Measurements from ENCODE around the gene TMEM165.
"Not testable (repeated sequence)": the region's sequence is repeated elsewhere in the genome, so short reads cannot be mapped to it uniquely, and the experiment has no call there.

The TMEM165 gene

GRCh38 chr4:55395529-55396307, at the start of gene TMEM165:
Gene TMEM165, plus strand, starts transcription at chr4:55395957. Its CDS starts 233 bp downstream, at chr4:55396190.
- DNase-seq = peak; percentile 40

- DNase-seq = no peak
Observed at GRCh38 chr4:55345980-55346850, 49.5 kb upstream of the TMEM165 start, which contains the start of gene SRD5A3. Gene SRD5A3, plus strand, starts transcription at chr4:55346242. Its CDS starts 95 bp downstream, at chr4:55346337.

- DNase-seq = no peak
Observed at GRCh38 chr4:55346851-55347255, 48.9 kb upstream of the TMEM165 start.

GRCh38 chr4:55347610-55348228, 48.0 kb upstream of the TMEM165 start:
- DNase-seq = no peak

- DNase-seq = no peak
Observed at GRCh38 chr4:55348466-55348865, 47.3 kb upstream of the TMEM165 start.

GRCh38 chr4:55350870-55351269, 44.9 kb upstream of the TMEM165 start:
- DNase-seq = not testable (repeated sequence)

GRCh38 chr4:55351824-55352223, 43.9 kb upstream of the TMEM165 start:
- no peak for DNase-seq

- DNase-seq = no peak
Observed at GRCh38 chr4:55352726-55353125, 43.0 kb upstream of the TMEM165 start.

- DNase-seq = not testable (repeated sequence)
Observed at GRCh38 chr4:55353228-55353747, 42.5 kb upstream of the TMEM165 start.

- DNase-seq = no peak
Observed at GRCh38 chr4:55354648-55355047, 41.1 kb upstream of the TMEM165 start.

- no peak for DNase-seq
Observed at GRCh38 chr4:55355555-55355954, 40.2 kb upstream of the TMEM165 start.

- no peak for DNase-seq
Observed at GRCh38 chr4:55356991-55357461, 38.7 kb upstream of the TMEM165 start.

GRCh38 chr4:55358246-55358645, 37.5 kb upstream of the TMEM165 start:
- DNase-seq = no peak

GRCh38 chr4:55358668-55359067, 37.1 kb upstream of the TMEM165 start:
- DNase-seq = peak; percentile 2

GRCh38 chr4:55359397-55359916, 36.3 kb upstream of the TMEM165 start:
- no peak for DNase-seq

- not testable (repeated sequence) for DNase-seq
Observed at GRCh38 chr4:55362938-55363337, 32.8 kb upstream of the TMEM165 start.

GRCh38 chr4:55363691-55364351, 31.9 kb upstream of the TMEM165 start:
- no peak for DNase-seq

- DNase-seq = no peak
Observed at GRCh38 chr4:55364691-55365344, 30.9 kb upstream of the TMEM165 start.

GRCh38 chr4:55365345-55365728, 30.4 kb upstream of the TMEM165 start:
- no peak for DNase-seq

GRCh38 chr4:55366621-55367020, 29.1 kb upstream of the TMEM165 start:
- DNase-seq = no peak

GRCh38 chr4:55367084-55367722, 28.6 kb upstream of the TMEM165 start:
- DNase-seq = no peak

Data from NCI-H1436 treated with DMSO at 0.1 percent for 48 hours (cell line).